ENCODE measurements around the gene MUSTN1. TPM values are rescaled to one million over a fixed set of nuclear protein-coding genes. Genes with fewer than 3 reads are reported as not detected.

The MUSTN1 gene
- total RNA-seq, 1 donor from 2014 or later: 2.0 TPM

- no peaks in the 10 kb centered on the region for H3K9me3 Mint-ChIP-seq (ENCODE audit: unreplicated experiment)
- no peaks in the 10 kb centered on the region for H3K36me3 Mint-ChIP-seq (ENCODE audit: unreplicated experiment)
- no peak within 1 kb of the TSS for H3K4me3 Mint-ChIP-seq (ENCODE audit: unreplicated experiment)
- no peak within 1 kb of the TSS for H3K27ac Mint-ChIP-seq (ENCODE audit: unreplicated experiment)
- no peak for TF ChIP-seq CTCF (IDR thresholded peaks at IDR 0.05)
- peaks cover 12% of the 10 kb centered on the region for H3K4me1 Mint-ChIP-seq (ENCODE audit: unreplicated experiment)
- DNase-seq (ENCODE audit: extremely low spot score, unreplicated experiment): no peak
- H3K27me3 Mint-ChIP-seq (ENCODE audit: unreplicated experiment): no peaks in the 10 kb centered on the region
Measured at GRCh38 chr3:52794612-52795099, 40.2 kb downstream of the MUSTN1 start, which contains the start of gene ITIH3. Gene ITIH3, plus strand, starts transcription at chr3:52794796. Its CDS starts 8 bp downstream, at chr3:52794804.

DNA sequence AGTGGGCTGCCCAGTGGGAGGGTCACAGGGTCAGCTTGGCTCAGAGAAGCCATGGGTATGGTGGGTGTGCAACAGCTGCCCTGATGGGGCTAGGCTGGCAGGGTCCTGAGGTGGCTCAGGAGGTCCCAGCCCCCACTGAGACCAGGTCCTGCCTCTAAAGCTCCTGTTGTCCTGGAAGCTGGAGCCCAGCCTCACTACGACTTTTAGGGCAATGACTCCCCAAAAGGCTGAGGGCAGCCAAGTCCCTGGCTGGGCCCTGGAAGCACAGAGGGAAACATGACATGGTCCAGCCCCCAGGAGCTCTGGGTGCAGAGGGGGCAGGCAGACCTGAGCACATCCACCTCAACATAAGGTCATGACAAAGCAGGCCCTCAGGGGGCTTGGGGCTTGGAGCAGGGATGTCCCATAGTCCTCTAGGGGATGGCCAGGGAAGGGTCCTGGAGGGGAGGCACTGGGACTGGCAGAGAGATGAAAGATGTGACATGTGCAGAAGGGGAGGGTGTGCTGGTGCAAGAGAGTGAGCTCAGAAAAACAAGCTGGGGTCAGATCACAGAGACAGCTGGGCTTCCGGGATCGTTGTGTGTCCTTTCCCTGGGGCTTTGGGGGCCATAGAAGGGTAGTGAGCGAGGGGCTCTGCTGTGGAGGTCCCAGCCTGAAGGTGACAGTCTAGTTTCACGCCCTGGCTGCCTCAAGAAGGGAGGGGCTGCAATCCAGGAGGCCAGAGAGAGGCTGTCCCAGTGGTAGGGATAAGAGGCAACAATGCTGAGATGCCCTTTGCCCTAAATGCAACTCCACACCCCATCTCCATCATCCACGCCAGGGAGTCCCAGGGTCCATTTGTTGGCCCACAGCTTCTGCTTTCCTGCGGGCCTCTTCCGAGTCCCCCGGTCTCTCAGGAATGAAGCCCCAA, 40.9 kb downstream of the MUSTN1 start:
- DNase-seq (ENCODE audit: extremely low spot score, unreplicated experiment): no peak
- H3K4me3 Mint-ChIP-seq (ENCODE audit: unreplicated experiment): no peak overlapping the region
- H3K4me1 Mint-ChIP-seq (ENCODE audit: unreplicated experiment): peaks cover 12% of the 10 kb centered on the region

DNA sequence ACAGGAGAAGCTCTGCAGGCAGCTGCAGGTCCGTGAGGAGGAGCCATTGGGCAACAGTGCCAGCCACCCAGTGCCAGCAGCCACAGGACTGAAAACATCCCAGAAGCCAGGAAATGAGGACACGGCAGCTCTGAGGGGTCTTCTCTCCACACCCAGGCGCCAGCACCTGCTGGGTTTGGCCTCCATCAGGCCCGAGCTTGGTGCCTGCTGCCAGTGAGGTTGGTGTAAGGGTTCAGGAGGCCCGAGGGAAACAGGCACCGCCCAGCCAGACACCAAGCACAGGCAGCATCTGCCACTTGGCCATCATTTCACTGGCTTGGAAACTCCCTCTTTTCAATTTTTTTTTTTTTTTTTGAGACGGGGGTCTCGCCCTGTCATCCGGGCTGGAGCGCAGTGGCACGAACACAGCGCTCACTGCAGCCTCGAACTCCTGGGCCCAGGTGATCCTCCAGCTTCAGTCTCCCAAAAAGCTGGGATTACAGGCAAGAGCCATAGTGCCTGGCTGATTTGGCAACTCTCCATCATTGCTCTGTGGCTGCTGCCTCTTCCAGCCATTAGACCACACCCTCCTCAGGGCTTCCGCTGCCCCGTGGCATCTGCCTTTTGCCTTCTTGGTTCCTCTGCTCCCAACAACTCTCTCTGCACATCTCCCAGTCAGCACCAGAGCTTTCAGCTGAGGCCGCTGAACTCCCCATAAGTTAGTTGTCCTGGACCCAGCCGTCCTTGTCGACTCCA, 41.7 kb downstream of the MUSTN1 start:
- TF ChIP-seq CTCF (IDR thresholded peaks at IDR 0.05): no peak
- Mint-ChIP-seq H3K27me3 (ENCODE audit: unreplicated experiment) (no peaks in the 10 kb centered on the region), H3K9me3 (ENCODE audit: unreplicated experiment) (no peaks in the 10 kb centered on the region), H3K4me1 (ENCODE audit: unreplicated experiment) (peaks cover 10% of the 10 kb centered on the region), H3K27ac (ENCODE audit: unreplicated experiment) (no peak overlapping the region), H3K4me3 (ENCODE audit: unreplicated experiment) (no peak overlapping the region), H3K36me3 (ENCODE audit: unreplicated experiment) (no peaks in the 10 kb centered on the region)
- no peak for DNase-seq (ENCODE audit: extremely low spot score, unreplicated experiment)

More for the DNA sequence above, 40.9 kb downstream of the MUSTN1 start:
- Mint-ChIP-seq H3K9me3 (ENCODE audit: unreplicated experiment) (no peaks in the 10 kb centered on the region), H3K36me3 (ENCODE audit: unreplicated experiment) (no peaks in the 10 kb centered on the region), H3K27ac (ENCODE audit: unreplicated experiment) (no peak overlapping the region), H3K27me3 (ENCODE audit: unreplicated experiment) (no peaks in the 10 kb centered on the region)
- no peak for TF ChIP-seq CTCF (IDR thresholded peaks at IDR 0.05)

DNA sequence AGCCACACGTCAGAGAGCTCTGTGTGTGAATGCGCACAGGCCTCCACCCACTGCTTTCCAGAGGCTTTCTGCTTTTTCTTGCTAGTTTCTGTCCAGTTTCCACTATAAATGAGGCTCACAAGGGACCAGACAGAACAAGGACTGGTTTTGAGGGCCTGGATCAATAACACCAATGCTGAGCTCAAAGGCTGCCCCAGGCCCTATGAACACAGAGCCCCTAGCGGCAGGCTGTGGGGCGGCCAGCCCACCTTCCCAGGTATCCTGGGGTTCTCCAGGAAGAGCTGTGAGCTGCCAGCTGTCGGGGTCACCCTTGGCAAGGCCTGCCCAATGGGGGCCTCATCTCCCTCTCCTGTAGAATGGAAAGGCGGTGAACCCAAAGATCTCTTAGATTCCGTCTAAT, 42.4 kb downstream of the MUSTN1 start:
- no peak for TF ChIP-seq CTCF (IDR thresholded peaks at IDR 0.05)
- no peaks in the 10 kb centered on the region for H3K9me3 Mint-ChIP-seq (ENCODE audit: unreplicated experiment)
- H3K27me3 Mint-ChIP-seq (ENCODE audit: unreplicated experiment): no peaks in the 10 kb centered on the region
- no peak overlapping the region for H3K4me3 Mint-ChIP-seq (ENCODE audit: unreplicated experiment)
- DNase-seq (ENCODE audit: extremely low spot score, unreplicated experiment): no peak
- H3K4me1 Mint-ChIP-seq (ENCODE audit: unreplicated experiment): peaks cover 10% of the 10 kb centered on the region
- no peaks in the 10 kb centered on the region for H3K36me3 Mint-ChIP-seq (ENCODE audit: unreplicated experiment)
- no peak overlapping the region for H3K27ac Mint-ChIP-seq (ENCODE audit: unreplicated experiment)

- Mint-ChIP-seq H3K4me3 (ENCODE audit: unreplicated experiment) (no peak overlapping the region), H3K27me3 (ENCODE audit: unreplicated experiment) (no peaks in the 10 kb centered on the region), H3K9me3 (ENCODE audit: unreplicated experiment) (no peaks in the 10 kb centered on the region), H3K4me1 (ENCODE audit: unreplicated experiment) (peaks cover 10% of the 10 kb centered on the region), H3K27ac (ENCODE audit: unreplicated experiment) (no peak overlapping the region), H3K36me3 (ENCODE audit: unreplicated experiment) (no peaks in the 10 kb centered on the region)
- TF ChIP-seq CTCF (IDR thresholded peaks at IDR 0.05): no peak
- DNase-seq (ENCODE audit: extremely low spot score, unreplicated experiment): no peak
Measured at GRCh38 chr3:52791928-52792327, 42.9 kb downstream of the MUSTN1 start.

All from osteocyte (in vitro differentiated cells).